ENCODE data around the gene RAET1E. TPM values are rescaled to one million over a fixed set of nuclear protein-coding genes. Genes with fewer than 3 reads are reported as not detected.

Gene RAET1E
- total and polyA plus RNA-seq, 9 of the 15 experiments (the other 6 are each of a cell fraction or from before 2014, with no cell fraction given): not detected

GRCh38 chr6:149862922-149863697 is 34.8 kb downstream of the RAET1E start:
- intact Hi-C loops (cut with micrococcal nuclease): loop anchor here (10.0 kb wide), 1 partner anchor 298 kb away; the partner anchor contains the start of gene GINM1
- FAIRE-seq (no peak), ATAC-seq (peak; percentile 58), DNase-seq (ENCODE audit: extremely low read depth in 1 of 4, low spot score in 3 of 4) (peak; percentile 53 to 76 (median 56))
- Histone ChIP-seq H2AFZ (ENCODE audit: low read depth, low read length) (peak overlapping the region; percentile 93), H3K36me3 (ENCODE audit: control insufficient read depth, insufficient read depth, low read length) (no peaks in the 10 kb centered on the region), H3K4me2 (ENCODE audit: insufficient read depth, low read length) (peak overlapping the region; percentile 92), H3K4me3 (peak overlapping the region; percentile 59), H3K27me3 (ENCODE audit: control insufficient read depth in 2 of 2, insufficient read depth in 2 of 2, low read length in 2 of 2) (peaks cover 0 to 13% of the 10 kb centered on the region in 2 experiments; a peak in 3 of 5 replicates), H3K27ac (ENCODE audit: extremely low read depth, low read depth, low read length) (no peak overlapping the region), H3K4me1 (replicated peaks in 1 of 2; ENCODE audit: control insufficient read depth in 2 of 2, insufficient read depth in 2 of 2, low read length in 2 of 2) (peaks cover 28 to 36% of the 10 kb centered on the region in 2 experiments; a peak in 4 of 5 replicates), H3K9ac (ENCODE audit: insufficient read depth in 1 of 2, low read depth in 2 of 2, low read length in 2 of 2) (peak overlapping the region; percentile 38 to 91; a peak in 3 of 4 replicates), H3K9me1 (ENCODE audit: control insufficient read depth, insufficient read depth, low read length) (no peaks in the 10 kb centered on the region), H4K20me1 (replicated peaks; ENCODE audit: control insufficient read depth, insufficient read depth, low read length) (0 out of 2 replicates have a peak, but pooled peaks cover 3% of the 10 kb centered on the region), H3K79me2 (ENCODE audit: control insufficient read depth, insufficient read depth, low read length) (no peaks in the 10 kb centered on the region), H3K9me3 (replicated peaks; ENCODE audit: control insufficient read depth, insufficient read depth, low read depth, low read length) (no peaks in the 10 kb centered on the region)
- ChIA-PET POLR2A (interaction anchor here (0.6 to 0.8 kb wide), 4 partner anchors 19 to 406 kb away, joined by 3 read pairs; no protein-coding TSS in a partner anchor), CTCF (ENCODE audit: low intra/inter-chr PET ratio) (interaction anchor here (0.8 kb wide), 1 partner anchor 23 kb away, joined by 3 read pairs; no protein-coding TSS in a partner anchor)
- in situ Hi-C loops (cut with MboI): no loop called here
- 3% methylated on average over 65 of the region's 69 CpGs for WGBS (ENCODE audit: insufficient coverage, low coverage, missing lambda C conversion rate)
- no TSS peak for BruUV-seq (replicated peaks)
- TF ChIP-seq RB1 (IDR thresholded peaks at IDR 0.05; ENCODE audit: low read depth): peak; percentile 67; the same call in 1 of the 2 replicates
- 0 out of 2 replicates have a peak, but pooled peaks have one; percentile 37 for TF ChIP-seq ZNF584 (CRISPR knock-in tag; IDR thresholded peaks at IDR 0.05; ENCODE audit: low read depth)
- TF ChIP-seq RNF2 (IDR thresholded peaks at IDR 0.05): peak; percentile 15; the same call in 1 of the 2 replicates
- no peak for TF ChIP-seq ATF1 (CRISPR knock-in tag; IDR thresholded peaks at IDR 0.05)
- peak; percentile 5; the same call in 1 of the 2 replicates for TF ChIP-seq ATF1 (tag; IDR thresholded peaks at IDR 0.05)
- TF ChIP-seq HDAC6 (IDR thresholded peaks at IDR 0.05; ENCODE audit: low read depth, low read length): peak; percentile 72; the same call in 1 of the 2 replicates
- peak in 1 of 2 experiments; percentile 83; a peak in 1 of 4 replicates for TF ChIP-seq UBTF (IDR thresholded peaks at IDR 0.05; ENCODE audit: borderline replicate concordance in 1 of 2, low read depth in 2 of 2, low read length in 2 of 2)
- TF ChIP-seq HBP1 (CRISPR knock-in tag; IDR thresholded peaks at IDR 0.05): no peak
- TF ChIP-seq POLR2AphosphoS2 (IDR thresholded peaks at IDR 0.05; ENCODE audit: low read length): no peak
- peak in 1 of 2 experiments; percentile 70 for TF ChIP-seq E2F6 (IDR thresholded peaks at IDR 0.05; ENCODE audit: borderline replicate concordance in 1 of 2, extremely low read depth in 1 of 2, insufficient read depth in 1 of 2, insufficient read length in 1 of 2, low read depth in 1 of 2, low read length in 1 of 2, poor library complexity in 1 of 2, severe bottlenecking in 1 of 2)
- TF ChIP-seq E2F1 (CRISPR knock-in tag; IDR thresholded peaks at IDR 0.05): no peak
- 0 out of 2 replicates have a peak, but pooled peaks have one; percentile 21 for TF ChIP-seq MTA3 (IDR thresholded peaks at IDR 0.05; ENCODE audit: borderline replicate concordance)
- TF ChIP-seq CTBP1 (IDR thresholded peaks at IDR 0.05; ENCODE audit: borderline replicate concordance): peak; percentile 87
- TF ChIP-seq HEY1 (CRISPR knock-in tag; IDR thresholded peaks at IDR 0.05; ENCODE audit: borderline replicate concordance): no peak

Data from K562 (cell line).